Colonic mucosa (tissue), 4 donors: ENCODE data around the gene SPOP. TPM values are rescaled to one million over a fixed set of nuclear protein-coding genes. Genes with fewer than 3 reads are reported as not detected.

Source experiments
- DNase-seq: peaks from one replicate; pipeline ENCODE4 v3.0.0-alpha.2; 2020
- H3K27ac ChIP-seq: fragments of 200-600 bp; one replicate; pipeline ENCODE4 v1.8.0; 2021
- H3K27me3 ChIP-seq: fragments of 200-600 bp; one replicate; pipeline ENCODE4 v1.8.0; 2021
- H3K36me3 ChIP-seq: fragments of 200-600 bp; one replicate; pipeline ENCODE4 v1.8.0; 2021
- H3K4me1 ChIP-seq: fragments of 200-600 bp; one replicate; pipeline ENCODE4 v1.8.0; 2021; ENCODE audit warnings: mild to moderate bottlenecking
- H3K4me3 ChIP-seq: fragments of 200-600 bp; one replicate; pipeline ENCODE4 v1.8.0; 2021
- H3K9ac ChIP-seq, 2 donors: one replicate each; pipeline ENCODE4 v1.7.0; 2013; ENCODE audit warnings: control low read depth in 2 of 2, low read depth in 2 of 2, low read length in 2 of 2
- H3K9me3 ChIP-seq: fragments of 200-600 bp; one replicate; pipeline ENCODE4 v1.8.0; 2021
- CTCF ChIP-seq: fragments of 200-600 bp; IDR thresholded peaks from one replicate; pipeline ENCODE4 v1.8.0; 2022; ENCODE audit warnings: antibody characterized with exemption, mild to moderate bottlenecking
- intact Hi-C: fragments of 100-400 bp; cut with DNase I; formaldehyde crosslinking; loops from one replicate; pipeline ENCODE4 v1.14.1; 2022
- total RNA-seq, 2 donors: library from RNA; stranded (reverse); fragmentation: NEBNext Ultra II Directional in 1 of 2; extraction: Animal tissue kit (Norgen Biotek cat#: 25700) in 1 of 2; gene quantifications; one replicate each; pipeline ENCODE4 v1.2.1, GENCODE V29; 2021
- donor health status: healthy.
- donor health status: DM: no; HTN: no; CAD: no.
- donor health status: DM: no; HTN: no; CAD: no.

The SPOP gene
- total RNA-seq, 2 donors from 2014 or later = 60.5 to 83.2 TPM

GRCh38 chr17:49618028-49618611, 59.8 kb downstream of the SPOP start:
- no peak for DNase-seq
- Histone ChIP-seq H3K9me3 (no peaks in the 10 kb centered on the region), H3K36me3 (peaks cover 13% of the 10 kb centered on the region), H3K27ac (no peak overlapping the region), H3K27me3 (no peaks in the 10 kb centered on the region), H3K4me1 (no peaks in the 10 kb centered on the region), H3K9ac (no peak overlapping the region), H3K4me3 (no peak overlapping the region)
- intact Hi-C loops = no loop called here
- no peak for TF ChIP-seq CTCF

- H3K36me3 ChIP-seq = peaks cover 13% of the 10 kb centered on the region
- H3K27ac ChIP-seq = peak overlapping the region; percentile 18
- no peak for TF ChIP-seq CTCF
- intact Hi-C loops = no loop called here
- H3K4me1 ChIP-seq = no peaks in the 10 kb centered on the region
- no peaks in the 10 kb centered on the region for H3K9me3 ChIP-seq
- H3K4me3 ChIP-seq = no peak overlapping the region
- DNase-seq = peak; percentile 28
- no peak overlapping the region for H3K9ac ChIP-seq
- no peaks in the 10 kb centered on the region for H3K27me3 ChIP-seq
Observed at GRCh38 chr17:49616601-49617131, 61.2 kb downstream of the SPOP start.

GRCh38 chr17:49616086-49616485, 61.8 kb downstream of the SPOP start:
- no peak for DNase-seq
- no peaks in the 10 kb centered on the region for H3K27me3 ChIP-seq
- no peak overlapping the region for H3K4me3 ChIP-seq
- peak overlapping the region; percentile 18 for H3K27ac ChIP-seq
- intact Hi-C loops = no loop called here
- H3K9ac ChIP-seq = no peak overlapping the region
- H3K4me1 ChIP-seq = no peaks in the 10 kb centered on the region
- TF ChIP-seq CTCF = no peak
- peaks cover 11% of the 10 kb centered on the region for H3K36me3 ChIP-seq
- H3K9me3 ChIP-seq = no peaks in the 10 kb centered on the region

- H3K4me3 ChIP-seq = no peak overlapping the region
- no peak overlapping the region for H3K27ac ChIP-seq
- no peaks in the 10 kb centered on the region for H3K27me3 ChIP-seq
- no peak for TF ChIP-seq CTCF
- H3K36me3 ChIP-seq = no peaks in the 10 kb centered on the region
- no peak overlapping the region for H3K9ac ChIP-seq
- no peaks in the 10 kb centered on the region for H3K9me3 ChIP-seq
- intact Hi-C loops = no loop called here
- DNase-seq = no peak
- H3K4me1 ChIP-seq = no peaks in the 10 kb centered on the region
Observed at GRCh38 chr17:49613182-49613800, 64.6 kb downstream of the SPOP start.

- no peak overlapping the region for H3K27ac ChIP-seq
Observed at GRCh38 chr17:49612726-49613125, 65.2 kb downstream of the SPOP start.

More at GRCh38 chr17:49612726-49613125, 65.2 kb downstream of the SPOP start:
- Histone ChIP-seq H3K4me3 (no peak overlapping the region), H3K4me1 (no peaks in the 10 kb centered on the region), H3K36me3 (no peaks in the 10 kb centered on the region), H3K9me3 (no peaks in the 10 kb centered on the region), H3K9ac (no peak overlapping the region), H3K27me3 (no peaks in the 10 kb centered on the region)
- DNase-seq = no peak
- intact Hi-C loops = no loop called here
- no peak for TF ChIP-seq CTCF
